Osteoblast (primary cell): ENCODE measurements around the gene SMG5. TPM values are rescaled to one million over a fixed set of nuclear protein-coding genes. Genes with fewer than 3 reads are reported as not detected.

Source experiments
- DNase-seq: peaks from one replicate; pipeline ENCODE4 v3.0.0; 2011; ENCODE audit warnings: low spot score, mixed read lengths; ENCODE audit not compliant: insufficient read length; ENCODE audit errors: missing footprints
- H2AFZ ChIP-seq: 2 replicates; pipeline ENCODE4 v1.6.0; 2011; ENCODE audit warnings: mild to moderate bottlenecking, low read length
- H3K27ac ChIP-seq: 2 replicates; pipeline ENCODE4 v1.5.1; 2011; ENCODE audit warnings: mild to moderate bottlenecking, low read depth, low read length, moderate library complexity
- H3K27me3 ChIP-seq: 2 replicates; pipeline ENCODE4 v1.6.0; 2012; ENCODE audit warnings: mild to moderate bottlenecking, control low read depth, inconsistent platforms, low read length, moderate library complexity; ENCODE audit not compliant: insufficient read depth
- H3K36me3 ChIP-seq: 2 replicates; pipeline ENCODE4 v1.5.1; 2011; ENCODE audit warnings: mild to moderate bottlenecking, low read length, control low read depth, moderate library complexity; ENCODE audit not compliant: insufficient read depth
- H3K4me1 ChIP-seq: 2 replicates; pipeline ENCODE4 v1.5.1; 2011; ENCODE audit warnings: mild to moderate bottlenecking, low read length, control low read depth, moderate library complexity; ENCODE audit not compliant: insufficient read depth
- H3K4me2 ChIP-seq: 2 replicates; pipeline ENCODE4 v1.6.0; 2011; ENCODE audit warnings: mild to moderate bottlenecking, low read length; ENCODE audit not compliant: insufficient read depth
- H3K4me3 ChIP-seq: fragments of 200-600 bp; sonication (generic); 3 replicates; pipeline ENCODE4 v1.5.1; 2012; ENCODE audit warnings: mild to moderate bottlenecking, low read length, inconsistent platforms; ENCODE audit not compliant: insufficient read depth
- H3K79me2 ChIP-seq: 2 replicates; pipeline ENCODE4 v1.6.0; 2012; ENCODE audit warnings: mild to moderate bottlenecking, low read length, control low read depth, inconsistent platforms; ENCODE audit not compliant: insufficient read depth
- H3K9me3 ChIP-seq: 2 replicates; pipeline ENCODE4 v1.5.1; 2011; ENCODE audit warnings: low read depth, low read length, control low read depth
- H4K20me1 ChIP-seq: 2 replicates; pipeline ENCODE4 v1.6.0; 2012; ENCODE audit warnings: mild to moderate bottlenecking, low read length, control low read depth; ENCODE audit not compliant: insufficient read depth
- total RNA-seq: library from RNA; depleted of rRNA; stranded (reverse); fragments of >200 nt; gene quantifications from 2 replicates; pipeline ENCODE4 v1.2.3, GENCODE V29; 2012
- TF ChIP-seq, protein P1 (sequence below): IDR thresholded peaks from 2 replicates; pipeline ENCODE4 v1.5.1; 2011; ENCODE audit warnings: mild to moderate bottlenecking, low read depth, low read length, moderate library complexity; ENCODE audit errors: extremely low read depth

Gene SMG5
- total RNA-seq, 1 donor, result 50.7 TPM

DNA sequence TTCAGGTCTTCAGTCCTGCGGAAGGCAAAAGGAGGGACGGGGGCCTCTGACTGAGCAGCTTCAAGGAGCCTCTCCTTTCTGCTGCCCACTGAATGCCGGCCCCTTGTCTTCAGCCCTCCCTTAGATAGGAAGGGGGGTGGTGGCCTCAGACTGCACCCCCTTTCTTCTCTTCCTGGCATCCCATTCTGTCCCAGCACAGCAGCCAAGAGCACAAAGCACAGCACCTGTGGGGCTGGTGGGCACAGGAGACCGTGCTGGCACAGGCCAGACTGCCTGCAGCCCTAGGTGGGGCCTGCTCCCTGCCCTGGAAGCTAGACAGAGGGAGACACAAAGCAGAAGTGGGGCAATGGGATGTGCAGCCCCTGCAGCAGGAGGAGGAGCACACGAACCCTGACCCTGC lies 33.0 kb downstream of the SMG5 start:
- Histone ChIP-seq H3K4me1 (no peaks in the 10 kb centered on the region), H2AFZ (no peak overlapping the region), H4K20me1 (no peaks in the 10 kb centered on the region), H3K4me3 (no peak overlapping the region), H3K4me2 (no peak overlapping the region), H3K9me3 (no peaks in the 10 kb centered on the region), H3K27me3 (peaks cover 19% of the 10 kb centered on the region), H3K79me2 (no peaks in the 10 kb centered on the region), H3K36me3 (peaks cover 48% of the 10 kb centered on the region), H3K27ac (no peak overlapping the region)
- DNase-seq, result no peak
- TF ChIP-seq, protein P1, sequence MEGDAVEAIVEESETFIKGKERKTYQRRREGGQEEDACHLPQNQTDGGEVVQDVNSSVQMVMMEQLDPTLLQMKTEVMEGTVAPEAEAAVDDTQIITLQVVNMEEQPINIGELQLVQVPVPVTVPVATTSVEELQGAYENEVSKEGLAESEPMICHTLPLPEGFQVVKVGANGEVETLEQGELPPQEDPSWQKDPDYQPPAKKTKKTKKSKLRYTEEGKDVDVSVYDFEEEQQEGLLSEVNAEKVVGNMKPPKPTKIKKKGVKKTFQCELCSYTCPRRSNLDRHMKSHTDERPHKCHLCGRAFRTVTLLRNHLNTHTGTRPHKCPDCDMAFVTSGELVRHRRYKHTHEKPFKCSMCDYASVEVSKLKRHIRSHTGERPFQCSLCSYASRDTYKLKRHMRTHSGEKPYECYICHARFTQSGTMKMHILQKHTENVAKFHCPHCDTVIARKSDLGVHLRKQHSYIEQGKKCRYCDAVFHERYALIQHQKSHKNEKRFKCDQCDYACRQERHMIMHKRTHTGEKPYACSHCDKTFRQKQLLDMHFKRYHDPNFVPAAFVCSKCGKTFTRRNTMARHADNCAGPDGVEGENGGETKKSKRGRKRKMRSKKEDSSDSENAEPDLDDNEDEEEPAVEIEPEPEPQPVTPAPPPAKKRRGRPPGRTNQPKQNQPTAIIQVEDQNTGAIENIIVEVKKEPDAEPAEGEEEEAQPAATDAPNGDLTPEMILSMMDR, result no peak

DNA sequence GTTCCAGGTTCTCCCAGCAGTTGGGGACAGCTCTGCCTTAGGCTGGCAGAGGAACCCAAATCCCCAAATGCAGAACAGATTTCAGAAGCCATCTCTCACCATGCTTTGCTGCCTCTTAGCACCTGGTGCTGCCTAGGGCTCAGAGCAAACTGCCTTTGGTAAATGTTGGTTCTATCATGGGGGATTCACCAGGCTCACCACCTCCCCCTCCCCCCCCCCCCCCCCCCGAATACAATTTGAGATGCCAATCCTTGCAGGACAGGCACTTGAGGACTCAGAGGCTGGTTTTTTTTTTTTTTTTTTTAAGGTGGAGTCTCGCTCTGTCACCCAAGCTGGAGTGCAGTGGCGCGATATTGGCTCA lies 34.3 kb downstream of the SMG5 start:
- peaks cover 19% of the 10 kb centered on the region for H3K27me3 ChIP-seq
- TF ChIP-seq, protein P1, result no peak
- H3K9me3 ChIP-seq, result no peaks in the 10 kb centered on the region
- no peak overlapping the region for H3K4me3 ChIP-seq
- H3K4me1 ChIP-seq, result peaks cover under 1% of the 10 kb centered on the region
- no peak overlapping the region for H3K27ac ChIP-seq
- peak; percentile 75 for DNase-seq
- no peak overlapping the region for H3K4me2 ChIP-seq
- no peaks in the 10 kb centered on the region for H3K79me2 ChIP-seq
- H3K36me3 ChIP-seq, result peaks cover 35% of the 10 kb centered on the region
- H4K20me1 ChIP-seq, result no peaks in the 10 kb centered on the region
- no peak overlapping the region for H2AFZ ChIP-seq

- Histone ChIP-seq H3K4me3 (no peak within 1 kb of the TSS), H3K79me2 (no peaks in the 10 kb centered on the region), H3K27me3 (peaks cover 19% of the 10 kb centered on the region), H3K4me2 (no peak within 1 kb of the TSS), H3K4me1 (peaks cover 6% of the 10 kb centered on the region), H2AFZ (no peak within 1 kb of the TSS), H4K20me1 (no peaks in the 10 kb centered on the region), H3K9me3 (no peaks in the 10 kb centered on the region), H3K36me3 (peaks cover 29% of the 10 kb centered on the region), H3K27ac (no peak within 1 kb of the TSS)
- peak; percentile 84 for DNase-seq
- TF ChIP-seq, protein P1, result no peak
Measured at GRCh38 chr1:156247460-156248322, 34.9 kb downstream of the SMG5 start, which contains the start of gene PAQR6. Gene PAQR6, minus strand, starts transcription at chr1:156248056. Its CDS starts 1,325 bp downstream, at chr1:156246731.

DNA sequence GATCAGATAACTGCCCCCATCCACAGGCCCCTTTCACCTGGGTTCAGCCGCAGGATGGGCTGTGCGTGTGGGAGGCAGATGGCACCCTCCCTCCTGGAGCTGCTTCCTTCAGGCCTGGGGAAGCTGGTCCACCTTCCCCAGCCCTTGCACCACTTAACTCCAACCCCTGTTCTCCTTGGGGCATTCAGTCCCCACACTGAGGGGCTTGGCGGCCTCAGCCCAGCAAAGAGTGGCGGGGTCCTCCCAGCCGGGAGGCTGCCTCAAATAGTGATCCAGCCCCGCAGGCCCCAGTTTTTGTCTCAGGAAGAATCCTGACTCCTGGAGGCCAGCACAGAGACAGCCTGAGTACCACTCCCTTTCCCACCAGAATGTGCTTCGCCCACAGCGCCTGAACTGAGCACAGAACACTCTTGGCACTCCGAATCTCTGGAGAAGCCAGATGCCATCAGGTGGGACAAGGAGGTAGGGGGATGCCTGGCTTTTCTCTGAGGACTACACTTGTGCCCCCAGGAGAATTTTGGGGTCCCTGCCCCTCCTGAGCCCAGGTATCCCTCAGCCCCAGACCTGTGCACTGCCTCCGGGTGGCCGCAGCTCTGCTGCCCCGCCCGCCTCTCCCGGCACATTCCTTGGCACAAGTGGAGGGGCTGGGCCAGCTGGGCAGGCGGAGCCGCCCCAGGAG lies 35.7 kb downstream of the SMG5 start:
- TF ChIP-seq, protein P1, result no peak
- Histone ChIP-seq H3K79me2 (no peaks in the 10 kb centered on the region), H4K20me1 (no peaks in the 10 kb centered on the region), H3K4me1 (peaks cover 14% of the 10 kb centered on the region), H2AFZ (no peak overlapping the region), H3K4me3 (no peak overlapping the region), H3K4me2 (no peak overlapping the region), H3K27ac (no peak overlapping the region), H3K9me3 (no peaks in the 10 kb centered on the region), H3K27me3 (peaks cover 19% of the 10 kb centered on the region), H3K36me3 (peaks cover 22% of the 10 kb centered on the region)
- peak; percentile 87 for DNase-seq
